ENCODE measurements around the gene SVIL. TPM values are rescaled to one million over a fixed set of nuclear protein-coding genes. Genes with fewer than 3 reads are reported as not detected.

The SVIL gene
- total and polyA plus RNA-seq, 2 experiments from 2014 or later, result 252 to 412 TPM

DNA sequence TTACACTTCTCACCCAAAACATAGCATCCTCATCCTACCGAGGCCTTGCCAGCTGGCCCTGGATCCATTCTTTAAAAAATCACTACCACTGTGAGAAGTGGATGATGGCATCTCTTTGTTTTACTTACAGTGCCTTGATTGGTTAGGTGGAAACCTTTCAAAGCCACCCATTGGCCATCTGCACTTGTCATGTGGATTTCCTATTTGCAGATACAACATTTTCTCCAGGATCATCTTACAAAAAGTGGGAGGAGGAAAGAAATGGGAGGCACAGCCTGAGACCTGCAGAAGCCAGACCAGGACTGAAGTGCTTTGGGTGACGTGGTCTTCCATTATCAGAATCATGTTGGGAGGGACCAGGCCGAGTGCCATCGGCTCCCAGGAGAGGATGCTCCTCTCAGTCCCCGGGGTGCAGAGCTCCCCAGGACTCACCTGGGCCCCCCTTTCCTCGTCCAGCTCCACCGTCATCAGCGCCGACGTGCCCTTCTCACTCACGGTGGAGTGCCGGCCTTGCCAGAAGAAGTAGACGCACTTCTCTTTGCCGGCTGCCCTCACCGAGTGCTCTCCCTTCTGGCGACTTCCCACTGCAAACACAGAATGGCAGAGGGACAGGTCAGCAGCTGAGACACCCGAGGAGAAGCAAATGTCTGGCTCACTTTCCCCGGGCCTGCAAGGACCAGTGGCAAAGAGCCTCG, 161.2 kb downstream of the SVIL start:
- Histone ChIP-seq H3K9me3 (ENCODE audit: low read depth) (no peaks in the 10 kb centered on the region), H3K27me3 (no peaks in the 10 kb centered on the region), H3K4me1 (ENCODE audit: low read depth) (peaks cover 8% of the 10 kb centered on the region), H3K27ac (peak overlapping the region; percentile 67), H3K36me3 (peaks cover 80% of the 10 kb centered on the region), H3K4me3 (no peak overlapping the region)
- TF ChIP-seq, protein P1, sequence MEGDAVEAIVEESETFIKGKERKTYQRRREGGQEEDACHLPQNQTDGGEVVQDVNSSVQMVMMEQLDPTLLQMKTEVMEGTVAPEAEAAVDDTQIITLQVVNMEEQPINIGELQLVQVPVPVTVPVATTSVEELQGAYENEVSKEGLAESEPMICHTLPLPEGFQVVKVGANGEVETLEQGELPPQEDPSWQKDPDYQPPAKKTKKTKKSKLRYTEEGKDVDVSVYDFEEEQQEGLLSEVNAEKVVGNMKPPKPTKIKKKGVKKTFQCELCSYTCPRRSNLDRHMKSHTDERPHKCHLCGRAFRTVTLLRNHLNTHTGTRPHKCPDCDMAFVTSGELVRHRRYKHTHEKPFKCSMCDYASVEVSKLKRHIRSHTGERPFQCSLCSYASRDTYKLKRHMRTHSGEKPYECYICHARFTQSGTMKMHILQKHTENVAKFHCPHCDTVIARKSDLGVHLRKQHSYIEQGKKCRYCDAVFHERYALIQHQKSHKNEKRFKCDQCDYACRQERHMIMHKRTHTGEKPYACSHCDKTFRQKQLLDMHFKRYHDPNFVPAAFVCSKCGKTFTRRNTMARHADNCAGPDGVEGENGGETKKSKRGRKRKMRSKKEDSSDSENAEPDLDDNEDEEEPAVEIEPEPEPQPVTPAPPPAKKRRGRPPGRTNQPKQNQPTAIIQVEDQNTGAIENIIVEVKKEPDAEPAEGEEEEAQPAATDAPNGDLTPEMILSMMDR (IDR thresholded peaks at IDR 0.05; ENCODE audit: low read depth, low read length), result no peak
- no peak for DNase-seq (ENCODE audit: low read depth in 1 of 2, low spot score in 1 of 2)

DNA sequence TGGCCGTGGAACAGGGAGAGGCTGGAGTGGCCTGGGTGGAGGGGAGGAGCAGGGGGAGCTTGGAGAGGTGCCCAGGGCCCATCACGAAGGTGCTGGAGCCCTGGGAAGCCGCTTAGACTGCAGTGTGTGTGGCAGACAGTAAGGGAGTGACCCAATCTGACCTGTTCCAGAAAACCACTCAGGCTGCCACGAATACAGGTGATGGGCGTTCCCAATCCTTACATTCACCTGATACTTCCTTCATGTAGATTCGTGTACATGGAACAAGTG, 161.7 kb downstream of the SVIL start:
- DNase-seq (ENCODE audit: low read depth in 1 of 2, low spot score in 1 of 2), result no peak
- H3K27ac ChIP-seq, result peak overlapping the region; percentile 67
- no peak overlapping the region for H3K4me3 ChIP-seq
- no peaks in the 10 kb centered on the region for H3K9me3 ChIP-seq (ENCODE audit: low read depth)
- no peaks in the 10 kb centered on the region for H3K27me3 ChIP-seq
- TF ChIP-seq, protein P1 (IDR thresholded peaks at IDR 0.05; ENCODE audit: low read depth, low read length), result no peak
- H3K36me3 ChIP-seq, result peaks cover 84% of the 10 kb centered on the region
- peaks cover 8% of the 10 kb centered on the region for H3K4me1 ChIP-seq (ENCODE audit: low read depth)

DNA sequence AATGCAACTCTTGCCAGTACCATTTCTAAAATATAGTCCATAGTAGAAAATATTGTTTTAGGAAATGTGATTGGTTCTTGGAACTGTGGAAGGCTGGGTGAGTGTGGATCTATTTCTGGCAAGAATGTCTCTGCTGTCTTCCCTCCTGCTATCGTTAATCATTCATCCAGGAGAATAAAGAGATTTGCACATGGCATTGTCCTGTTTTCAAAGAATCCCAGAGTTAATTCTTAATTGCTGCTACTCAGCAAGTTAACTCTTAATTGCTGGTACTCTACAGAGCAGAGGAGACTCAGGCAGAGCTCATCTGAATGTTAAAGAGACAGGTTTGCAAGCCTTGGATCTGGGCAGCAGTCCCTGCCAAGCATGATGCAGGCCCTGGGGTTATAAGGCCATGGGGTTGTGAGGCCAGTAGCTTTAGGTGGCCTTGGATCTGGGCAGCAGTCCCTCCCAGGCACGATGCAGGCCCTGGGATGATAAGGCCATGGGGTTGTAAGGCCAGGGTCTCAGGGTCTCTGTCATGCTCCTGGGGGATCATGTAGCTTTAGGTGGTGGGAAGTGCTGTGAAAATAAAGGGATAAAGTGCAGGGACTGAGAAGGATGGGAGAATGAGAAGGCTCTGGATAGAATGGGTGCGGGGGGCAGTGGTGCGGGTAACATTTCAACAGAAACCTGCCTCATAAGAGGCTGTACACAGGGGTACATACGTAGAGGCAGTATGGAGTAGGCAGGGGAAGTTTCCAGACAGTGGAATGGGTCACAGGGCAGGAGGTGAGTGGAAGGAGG, 162.3 kb downstream of the SVIL start:
- peaks cover 5% of the 10 kb centered on the region for H3K4me1 ChIP-seq (ENCODE audit: low read depth)
- peak overlapping the region; percentile 67 for H3K27ac ChIP-seq
- H3K36me3 ChIP-seq, result peaks cover 85% of the 10 kb centered on the region
- H3K27me3 ChIP-seq, result no peaks in the 10 kb centered on the region
- TF ChIP-seq, protein P1 (IDR thresholded peaks at IDR 0.05; ENCODE audit: low read depth, low read length), result no peak
- H3K4me3 ChIP-seq, result no peak overlapping the region
- DNase-seq (ENCODE audit: low read depth in 1 of 2, low spot score in 1 of 2), result no peak
- no peaks in the 10 kb centered on the region for H3K9me3 ChIP-seq (ENCODE audit: low read depth)

DNA sequence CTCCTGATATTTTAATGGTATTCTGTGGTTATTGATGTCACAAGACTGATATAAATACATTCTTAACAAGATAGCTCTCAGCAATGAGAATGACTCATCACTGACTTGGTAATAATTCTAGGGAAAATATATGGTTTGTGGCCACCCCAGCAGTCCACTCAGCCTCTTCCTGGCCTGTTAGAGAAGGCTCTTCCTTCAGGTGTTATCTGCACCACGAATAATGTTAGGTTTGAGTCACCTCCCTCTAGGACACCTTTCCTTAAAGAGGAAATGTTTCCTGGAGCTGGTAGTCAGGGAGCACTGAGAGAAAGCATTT, 163.3 kb downstream of the SVIL start:
- no peaks in the 10 kb centered on the region for H3K27me3 ChIP-seq
- no peak overlapping the region for H3K4me3 ChIP-seq
- no peaks in the 10 kb centered on the region for H3K9me3 ChIP-seq (ENCODE audit: low read depth)
- peak in 1 of 2 donors; percentile 80 for DNase-seq (ENCODE audit: low read depth in 1 of 2, low spot score in 1 of 2)
- H3K36me3 ChIP-seq, result peaks cover 89% of the 10 kb centered on the region
- no peaks in the 10 kb centered on the region for H3K4me1 ChIP-seq (ENCODE audit: low read depth)
- TF ChIP-seq, protein P1 (IDR thresholded peaks at IDR 0.05; ENCODE audit: low read depth, low read length), result no peak
- peak overlapping the region; percentile 67 for H3K27ac ChIP-seq

DNA sequence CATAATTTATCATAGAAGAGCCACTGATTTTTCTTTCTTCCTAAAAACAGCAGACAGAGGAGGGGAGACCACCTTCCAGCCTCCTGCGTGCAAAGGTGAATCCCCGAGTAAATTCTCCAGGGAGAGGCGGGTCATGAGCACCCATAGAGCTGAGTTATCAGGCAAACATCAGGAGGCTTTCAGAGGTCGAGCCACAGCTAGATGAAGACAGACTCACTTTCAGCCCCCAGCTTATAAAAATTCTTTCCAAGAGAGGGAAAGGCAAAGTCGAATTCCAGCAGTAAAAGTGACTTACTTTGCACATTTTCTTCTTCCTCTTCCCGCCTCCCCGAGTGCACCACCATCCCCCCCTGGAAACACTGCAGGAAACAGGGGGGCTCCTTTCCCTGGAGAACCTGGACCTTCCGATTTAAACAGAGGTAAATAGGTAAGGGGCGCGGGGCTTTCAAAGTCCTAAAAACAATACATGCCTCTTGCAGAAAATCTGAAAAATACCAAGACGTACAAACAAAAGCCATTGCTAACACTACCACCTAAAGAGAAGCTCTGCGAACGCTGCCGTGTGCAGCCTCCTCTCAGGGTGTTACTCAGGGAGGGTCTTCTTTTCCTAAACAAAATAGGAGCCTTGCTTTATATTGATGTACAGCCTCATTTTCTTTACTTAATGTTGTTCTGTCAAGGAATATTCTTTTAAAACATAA, 163.8 kb downstream of the SVIL start:
- Histone ChIP-seq H3K27ac (peak overlapping the region; percentile 67), H3K27me3 (no peaks in the 10 kb centered on the region), H3K9me3 (ENCODE audit: low read depth) (no peaks in the 10 kb centered on the region), H3K36me3 (peaks cover 91% of the 10 kb centered on the region), H3K4me3 (no peak overlapping the region), H3K4me1 (ENCODE audit: low read depth) (no peaks in the 10 kb centered on the region)
- TF ChIP-seq, protein P1 (IDR thresholded peaks at IDR 0.05; ENCODE audit: low read depth, low read length), result no peak
- DNase-seq (ENCODE audit: low read depth in 1 of 2, low spot score in 1 of 2), result no peak
